ENCODE data around the gene SSBP4. TPM values are rescaled to one million over a fixed set of nuclear protein-coding genes. Genes with fewer than 3 reads are reported as not detected.

The SSBP4 gene
- total and polyA plus RNA-seq, 2 experiments from 2014 or later = 44.4 to 52.0 TPM

GRCh38 chr19:18385359-18385674 is 33.9 kb upstream of the SSBP4 start:
- peak overlapping the region; percentile 68; the same call in 1 of the 2 replicates for H3K27ac ChIP-seq (ENCODE audit: low read depth)
- peaks cover 26% of the 10 kb centered on the region for H3F3A ChIP-seq (replicated peaks; ENCODE audit: low read depth)
- no peaks in the 10 kb centered on the region for H3K9me2 ChIP-seq (ENCODE audit: insufficient read depth)
- H4K20me1 ChIP-seq (replicated peaks; ENCODE audit: insufficient read depth) = no peaks in the 10 kb centered on the region
- peaks cover 35% of the 10 kb centered on the region for H3K27me3 Mint-ChIP-seq (ENCODE audit: insufficient read depth, low read depth, poor library complexity)
- H3K4me1 ChIP-seq (ENCODE audit: insufficient read depth) = peaks cover 9% of the 10 kb centered on the region
- no peaks in the 10 kb centered on the region for H3K36me3 ChIP-seq (ENCODE audit: insufficient read depth)
- no peak for ATAC-seq
- H3K4me2 ChIP-seq = no peak overlapping the region; the same call in 1 of the 2 replicates
- H3K9me3 Mint-ChIP-seq = no peaks in the 10 kb centered on the region
- no peak overlapping the region; the same call in 1 of the 2 replicates for H3K27ac Mint-ChIP-seq
- peaks cover 14% of the 10 kb centered on the region for H3K4me1 Mint-ChIP-seq
- H3K79me2 ChIP-seq (replicated peaks; ENCODE audit: insufficient read depth) = no peaks in the 10 kb centered on the region
- H3K36me3 Mint-ChIP-seq (ENCODE audit: low read depth) = peaks cover 11% of the 10 kb centered on the region
- H3K4me3 Mint-ChIP-seq = no peak overlapping the region; the same call in 2 of the 3 replicates
- H3K27me3 ChIP-seq (ENCODE audit: insufficient read depth) = peaks cover 21% of the 10 kb centered on the region
- TF ChIP-seq CREB1 (CRISPR knock-in tag; IDR thresholded peaks at IDR 0.05; ENCODE audit: low read depth) (no peak), ZNF331 (CRISPR knock-in tag; IDR thresholded peaks at IDR 0.05; ENCODE audit: low read depth) (no peak), REST (IDR thresholded peaks at IDR 0.05; ENCODE audit: unreplicated experiment) (no peak), ZNF462 (CRISPR knock-in tag; IDR thresholded peaks at IDR 0.05) (no peak), JUNB (IDR thresholded peaks at IDR 0.05; ENCODE audit: unreplicated experiment) (no peak), ETS1 (IDR thresholded peaks at IDR 0.05) (no peak), EZH2phosphoT487 (IDR thresholded peaks at IDR 0.05; ENCODE audit: unreplicated experiment) (no peak), EZH2 (IDR thresholded peaks at IDR 0.05; ENCODE audit: low read depth, unreplicated experiment) (no peak), STAT1 (IDR thresholded peaks at IDR 0.05; ENCODE audit: unreplicated experiment) (no peak), ZNF114 (CRISPR knock-in tag; IDR thresholded peaks at IDR 0.05) (no peak), CTCF (conservative IDR thresholded peaks at IDR 0.05; ENCODE audit: low read depth in 2 of 2) (no peak), NANOG (IDR thresholded peaks at IDR 0.05; ENCODE audit: borderline replicate concordance) (no peak), POLR2AphosphoS5 (IDR thresholded peaks at IDR 0.05; ENCODE audit: low read depth) (no peak)
- DNase-seq (ENCODE audit: low spot score) = no peak
- H2AFZ ChIP-seq = peak overlapping the region; percentile 69; the same call in 1 of the 2 replicates
- H3K4me3 ChIP-seq = no peak overlapping the region
